Glomerular visceral epithelial cell (primary cell): ENCODE measurements around the gene GABRQ.
A peak's percentile ranks its signal among the peaks of the same experiment; 100 is the strongest.

ENCODE experiments used
- DNase-seq: peaks from one replicate; pipeline ENCODE4 v3.0.0-alpha.2; 2016; ENCODE audit errors: extremely low spot score

The GABRQ gene

GRCh38 chrX:152637649-152638442, at the start of gene GABRQ:
GABRQ (plus strand) TSS chrX:152637895; CDS start chrX:152638203, 308 bp downstream.
- DNase-seq, result no peak

DNA sequence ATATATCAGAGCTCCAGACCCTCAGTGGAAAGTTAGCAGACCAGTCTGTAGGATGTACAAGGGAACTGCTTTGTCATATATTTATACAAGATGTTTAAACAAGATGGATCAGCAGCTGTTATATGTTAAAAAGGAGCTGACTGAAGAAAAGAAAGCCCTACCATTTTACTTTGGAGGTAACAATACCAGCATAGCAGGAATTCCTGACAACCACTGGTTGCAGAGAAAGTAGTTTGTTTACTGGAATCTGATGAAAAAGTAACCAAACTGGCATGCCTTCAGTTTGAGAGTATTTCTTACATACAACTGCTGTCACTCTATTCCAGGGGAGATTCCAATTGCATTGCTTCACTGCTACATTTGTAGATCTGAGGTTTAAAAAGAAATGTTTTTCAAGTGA, 49.5 kb upstream of the GABRQ start:
- no peak for DNase-seq

DNA sequence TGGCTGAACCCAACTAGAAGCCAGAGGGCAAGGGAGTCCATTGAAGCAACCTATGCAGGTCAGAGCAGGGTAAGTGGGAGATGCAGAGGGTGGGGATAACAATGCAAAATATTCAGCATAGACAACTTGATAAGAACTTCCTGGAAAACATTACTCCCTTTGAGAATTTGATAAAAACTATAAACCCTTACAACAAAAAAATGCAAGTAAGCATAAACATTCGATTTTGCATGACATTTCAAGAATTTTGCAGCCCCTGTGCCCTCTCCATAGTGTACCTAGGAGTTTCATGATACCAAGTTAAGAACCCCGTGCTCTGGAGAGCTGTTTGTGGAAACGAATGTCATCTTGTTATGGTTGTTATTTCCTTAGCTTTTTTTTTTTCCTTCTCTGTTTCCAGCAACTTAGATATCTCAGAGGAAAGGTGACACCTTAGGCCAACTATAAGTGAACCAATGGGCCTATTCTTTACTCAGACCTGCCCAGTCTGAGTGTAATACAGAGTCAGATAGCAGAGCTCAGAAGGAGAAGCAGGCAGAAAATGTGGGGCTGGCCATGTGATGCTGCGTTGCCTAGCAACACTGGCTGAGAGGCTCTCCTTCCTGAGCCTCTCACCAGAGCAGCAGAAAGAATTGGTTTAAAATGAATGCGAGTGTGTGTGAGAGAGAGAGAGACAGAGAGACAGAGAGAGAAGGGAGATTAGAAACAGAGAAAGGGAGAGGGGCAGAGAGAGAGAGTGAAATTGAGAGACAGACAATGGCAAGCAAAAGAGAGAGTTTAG, 36.7 kb upstream of the GABRQ start:
- DNase-seq, result no peak

DNA sequence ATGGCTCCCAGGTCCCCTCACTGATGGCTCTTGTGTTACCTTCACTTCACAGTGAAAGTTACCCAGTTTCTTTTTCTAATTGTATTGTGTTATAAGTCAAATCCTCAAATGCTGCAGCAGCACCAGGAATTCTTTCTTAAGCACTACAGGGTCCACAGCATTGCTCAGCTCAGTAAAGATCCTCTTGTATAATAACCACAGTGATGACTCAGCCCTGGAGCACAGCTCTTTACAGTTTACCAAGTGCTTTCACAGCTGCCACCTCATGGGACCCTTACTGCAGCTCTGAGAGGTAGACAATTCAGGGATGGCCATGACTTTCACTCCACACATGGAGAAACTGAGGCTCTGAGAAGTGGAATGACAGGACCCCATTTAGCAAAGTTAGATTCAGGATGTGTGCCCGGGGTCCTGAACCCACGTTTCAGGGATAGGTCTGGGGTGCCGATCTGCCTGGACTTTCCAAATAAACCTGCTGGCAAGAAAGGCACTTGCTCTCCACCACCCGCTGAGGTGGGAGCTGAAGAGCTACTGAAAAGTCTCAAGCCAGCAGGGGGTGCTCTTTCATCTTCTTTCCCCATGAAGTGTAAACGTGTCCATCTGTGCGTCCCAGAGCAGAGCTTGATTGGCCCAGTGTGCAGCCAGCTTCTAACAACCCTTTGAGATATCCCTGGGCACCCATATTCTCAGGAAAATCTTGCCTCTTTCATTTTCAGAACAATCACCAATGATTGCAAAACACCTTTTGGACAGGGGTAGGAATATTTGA, 35.7 kb upstream of the GABRQ start:
- no peak for DNase-seq

- no peak for DNase-seq
These were observed 22.9 kb upstream of the GABRQ start for GRCh38 chrX:152614791-152615190.

DNA sequence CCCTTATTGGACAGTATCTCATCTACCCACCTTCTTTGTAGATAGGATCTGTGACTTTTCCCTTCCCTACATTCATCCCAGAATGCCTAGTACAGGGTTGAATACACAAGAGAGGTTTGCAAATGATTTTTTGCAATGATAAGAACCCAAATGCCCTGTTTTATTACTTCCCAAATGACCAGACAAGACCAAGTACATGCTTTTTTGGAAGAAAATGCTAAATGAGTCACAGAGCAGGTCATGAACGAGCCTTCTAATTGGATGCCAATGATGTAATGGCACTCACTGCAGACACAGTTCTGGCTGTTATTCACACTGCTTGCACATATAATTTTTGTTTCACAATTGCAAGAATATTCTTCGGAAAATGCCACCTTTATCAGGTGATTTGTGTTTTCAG, 17.8 kb upstream of the GABRQ start:
- no peak for DNase-seq

GRCh38 chrX:152632445-152633097, 5.1 kb upstream of the GABRQ start:
- DNase-seq, result peak; percentile 16

- peak; percentile 9 for DNase-seq
These were observed 1.8 kb upstream of the GABRQ start for GRCh38 chrX:152635941-152636340.

GRCh38 chrX:152638443-152638904, 779 bp downstream of the GABRQ start:
- no peak for DNase-seq

DNA sequence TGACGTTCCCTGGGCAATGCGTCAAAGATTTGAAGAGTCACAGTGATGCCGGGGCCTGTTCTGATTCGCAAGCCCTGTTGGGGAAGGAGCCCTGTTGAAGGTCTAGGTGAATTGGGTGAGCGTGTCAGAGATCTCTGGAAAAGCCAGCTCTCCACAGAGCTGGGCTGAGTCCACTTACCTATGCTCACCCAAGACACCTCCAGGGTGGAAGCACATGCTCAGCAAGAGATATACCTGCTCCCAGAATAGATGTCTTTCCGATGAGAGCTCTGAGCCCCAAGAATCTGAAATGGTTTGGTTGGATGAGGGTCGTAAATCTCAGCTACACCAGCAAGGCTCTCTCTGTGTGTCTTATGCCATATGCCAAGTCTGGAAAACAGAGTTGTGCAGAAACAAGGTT, 1.7 kb downstream of the GABRQ start:
- DNase-seq, result no peak

- DNase-seq, result no peak
These were observed 2.5 kb downstream of the GABRQ start for GRCh38 chrX:152640034-152640818.

DNA sequence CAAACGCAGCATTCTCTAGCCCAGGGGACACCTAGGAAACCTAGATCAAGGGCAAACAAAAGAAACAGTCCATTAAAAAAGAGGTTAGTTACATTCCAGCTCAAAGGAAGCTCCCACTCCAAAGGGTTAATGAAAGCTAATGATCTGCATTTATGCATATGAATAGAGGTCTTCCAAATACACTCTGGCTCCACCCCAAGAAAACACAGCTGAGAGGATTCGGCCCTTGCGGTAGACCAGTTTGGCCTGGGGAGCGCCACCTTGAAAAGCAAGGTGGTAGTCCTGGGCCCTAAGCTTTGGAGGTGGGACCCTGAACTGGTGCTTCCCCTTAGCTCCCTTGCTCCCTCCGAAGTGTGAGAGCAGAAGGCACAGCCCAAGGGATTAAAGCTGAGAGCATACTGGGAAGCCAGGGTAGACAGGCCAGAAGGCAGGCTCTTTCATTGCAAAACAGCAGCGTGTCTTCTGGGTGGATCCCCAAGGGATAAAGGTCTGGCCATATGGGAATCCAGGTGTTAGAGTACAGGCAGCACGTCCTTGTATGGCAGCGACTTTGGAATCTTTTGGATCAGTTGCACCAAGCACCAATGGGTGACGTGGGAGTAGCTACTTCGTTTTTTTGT, 3.7 kb downstream of the GABRQ start:
- DNase-seq, result no peak

GRCh38 chrX:152641996-152642395, 4.3 kb downstream of the GABRQ start:
- no peak for DNase-seq

DNA sequence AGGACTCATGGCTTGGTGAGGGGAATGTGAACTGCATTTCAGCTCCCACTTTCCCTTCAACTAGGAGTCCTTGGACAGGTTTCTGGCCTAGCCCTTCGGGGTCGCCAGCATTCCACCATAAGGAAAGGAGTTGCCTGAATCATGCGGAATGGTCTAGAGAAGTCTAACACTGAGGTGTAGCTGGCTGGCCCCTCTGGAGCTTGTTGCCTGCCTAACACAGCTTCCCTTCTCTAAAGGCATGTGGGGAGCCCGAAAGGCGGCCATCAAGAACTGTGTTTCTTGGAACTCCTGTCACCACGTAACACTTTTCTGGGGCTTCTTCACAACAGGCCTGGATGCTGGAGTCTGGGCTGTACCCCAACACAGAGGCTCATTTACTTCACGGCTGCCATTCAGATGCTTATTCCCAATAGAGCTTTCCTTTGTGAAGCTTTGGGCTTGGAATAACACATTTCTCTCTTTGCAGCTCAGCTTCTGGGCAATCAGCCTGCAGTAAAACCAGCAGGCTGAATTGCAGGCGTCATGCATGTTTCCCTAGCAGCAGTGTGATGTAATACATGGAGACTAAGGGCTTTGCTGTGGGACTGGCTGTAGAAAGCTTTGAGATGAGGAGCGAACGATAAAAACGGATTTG, 5.4 kb downstream of the GABRQ start:
- DNase-seq, result no peak

DNA sequence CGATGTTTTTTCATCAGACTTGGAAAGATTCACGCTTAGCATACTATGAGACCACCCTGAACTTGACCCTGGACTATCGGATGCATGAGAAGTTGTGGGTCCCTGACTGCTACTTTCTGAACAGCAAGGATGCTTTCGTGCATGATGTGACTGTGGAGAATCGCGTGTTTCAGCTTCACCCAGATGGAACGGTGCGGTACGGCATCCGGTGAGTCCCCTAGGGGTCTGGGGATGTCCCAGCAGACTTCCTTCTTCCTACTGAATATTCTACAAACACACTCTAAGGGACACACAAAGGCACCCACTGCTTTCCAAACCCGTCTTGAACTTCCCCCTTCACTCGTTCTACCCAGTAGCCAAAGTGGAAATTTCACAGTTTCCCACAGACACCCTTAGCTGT, 9.3 kb downstream of the GABRQ start:
- no peak for DNase-seq

DNA sequence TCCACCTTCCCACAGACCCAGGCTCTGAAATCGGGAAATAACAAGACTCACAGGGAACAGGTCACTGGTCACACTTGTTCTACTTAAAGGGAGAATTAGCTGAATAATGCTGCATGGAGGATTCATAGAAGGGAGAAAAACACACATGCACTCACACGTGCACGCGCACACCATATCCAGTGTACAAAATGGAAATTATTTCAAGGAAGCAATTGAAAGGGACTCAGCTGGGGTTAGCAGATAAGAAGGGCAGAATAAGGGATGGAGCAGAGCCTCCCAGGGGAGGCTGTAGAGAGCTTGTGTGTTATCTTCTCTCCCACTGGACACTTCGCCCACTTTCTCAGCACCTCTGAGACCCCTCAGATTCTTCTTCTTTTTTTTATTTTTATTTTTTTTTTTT, 10.3 kb downstream of the GABRQ start:
- no peak for DNase-seq

- DNase-seq, result no peak
These were observed 14.4 kb downstream of the GABRQ start for GRCh38 chrX:152652060-152652459.

DNA sequence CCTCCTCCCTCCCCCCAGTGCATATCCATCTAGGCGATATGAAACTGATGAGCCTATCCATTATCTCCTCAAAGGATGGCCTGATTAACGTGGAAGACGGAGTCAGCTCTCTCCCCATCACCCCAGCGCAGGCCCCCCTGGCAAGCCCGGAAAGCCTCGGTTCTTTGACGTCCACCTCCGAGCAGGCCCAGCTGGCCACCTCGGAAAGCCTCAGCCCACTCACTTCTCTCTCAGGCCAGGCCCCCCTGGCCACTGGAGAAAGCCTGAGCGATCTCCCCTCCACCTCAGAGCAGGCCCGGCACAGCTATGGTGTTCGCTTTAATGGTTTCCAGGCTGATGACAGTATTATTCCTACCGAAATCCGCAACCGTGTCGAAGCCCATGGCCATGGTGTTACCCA, 14.8 kb downstream of the GABRQ start:
- no peak for DNase-seq

GRCh38 chrX:152656087-152656486, 18.4 kb downstream of the GABRQ start:
- DNase-seq, result no peak

DNA sequence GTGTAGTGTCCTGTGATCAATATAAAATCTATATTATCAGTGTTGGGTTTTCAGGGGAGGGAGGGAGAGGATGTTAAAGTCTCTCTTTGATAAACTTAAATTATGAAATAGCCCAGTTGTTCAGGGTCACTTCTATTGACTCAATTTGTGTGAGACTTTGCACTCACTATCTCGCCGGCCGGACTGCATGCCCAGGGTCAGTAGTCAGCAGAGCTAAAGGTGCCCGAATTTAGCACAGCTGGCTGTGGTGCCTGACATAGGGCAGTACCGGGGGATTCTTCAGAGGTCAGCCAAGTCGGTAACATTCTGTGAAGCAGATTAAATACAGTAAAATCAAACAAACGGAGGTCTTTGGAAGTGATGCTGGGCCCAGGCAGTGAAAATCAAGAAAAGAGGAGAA, 19.2 kb downstream of the GABRQ start:
- DNase-seq, result no peak
